ENCODE measurements around the gene KRTAP22-1. TPM values are rescaled to one million over a fixed set of nuclear protein-coding genes. Genes with fewer than 3 reads are reported as not detected.

Gene KRTAP22-1
- total and polyA plus RNA-seq, 2 of the 8 experiments (the other 6 are each of a cell fraction or from before 2014, with no cell fraction given): not detected

GRCh38 chr21:30623362-30623761 lies 22.5 kb downstream of the KRTAP22-1 start:
- no peaks in the 10 kb centered on the region for H3K79me2 ChIP-seq (ENCODE audit: control insufficient read depth in 1 of 2, insufficient read depth in 2 of 2, low read length in 2 of 2)
- FAIRE-seq: no peak
- POLR2A ChIA-PET (ENCODE audit: partially characterized antibody): no interaction called here
- H4K91ac ChIP-seq (replicated peaks; ENCODE audit: insufficient read length, low read length): no peak overlapping the region
- no peak for DNase-seq (ENCODE audit: low read depth in 1 of 2, low spot score in 2 of 2)
- no peak overlapping the region for H2BK120ac ChIP-seq (replicated peaks; ENCODE audit: low read depth, low read length)
- no peak overlapping the region for H3K14ac ChIP-seq (ENCODE audit: insufficient read length)
- CTCF ChIA-PET (ENCODE audit: partially characterized antibody): interaction anchor here (1.5 kb wide), 1 partner anchor 17 kb away, joined by 5 read pairs; no protein-coding TSS in a partner anchor
- no peak overlapping the region for H3K56ac ChIP-seq (replicated peaks; ENCODE audit: insufficient read length, low read depth, low read length)
- peaks cover 7% of the 10 kb centered on the region in 2 experiments for H3K9me3 ChIP-seq (ENCODE audit: insufficient read depth in 2 of 2, low read depth in 1 of 2, low read length in 1 of 2)
- no peaks in the 10 kb centered on the region for H4K20me1 ChIP-seq (replicated peaks in 1 of 2; ENCODE audit: control insufficient read depth in 1 of 2, insufficient read depth in 2 of 2, low read length in 2 of 2)
- H3K23ac ChIP-seq (ENCODE audit: insufficient read length): no peak overlapping the region
- H3K27me3 ChIP-seq (replicated peaks in 1 of 4; ENCODE audit: control insufficient read depth in 3 of 4, extremely low read depth in 1 of 4, insufficient read depth in 3 of 4, low read length in 3 of 4): peaks cover 0 to 1% (median 0%) of the 10 kb centered on the region in 4 experiments; a peak in 1 of 7 replicates
- H3K4me3 ChIP-seq (ENCODE audit: extremely low read depth in 1 of 4, insufficient read depth in 2 of 4, low read depth in 3 of 4, low read length in 4 of 4): no peak overlapping the region
- no peak overlapping the region for H3K27ac ChIP-seq (ENCODE audit: low read depth, low read length)
- no peak overlapping the region for H3K9ac ChIP-seq (replicated peaks in 1 of 4; ENCODE audit: extremely low read depth in 1 of 4, low read depth in 3 of 4, low read length in 3 of 4)
- no peaks in the 10 kb centered on the region for H3K79me1 ChIP-seq (ENCODE audit: low read depth, low read length)
- H2BK20ac ChIP-seq (ENCODE audit: low read length): no peak overlapping the region
- H3K18ac ChIP-seq (ENCODE audit: extremely low read depth, low read length): no peak overlapping the region
- no peaks in the 10 kb centered on the region for H3K36me3 ChIP-seq (ENCODE audit: control insufficient read depth in 2 of 4, insufficient read depth in 4 of 4, low read length in 3 of 4)
- no peaks in the 10 kb centered on the region for H3K23me2 ChIP-seq (ENCODE audit: low read depth, low read length)
- no peak overlapping the region for H4K5ac ChIP-seq (ENCODE audit: insufficient read length, low read depth, low read length)
- no peak for TF ChIP-seq TAF7 (optimal IDR thresholded peaks at IDR 0.05; ENCODE audit: borderline replicate concordance, low read depth, low read length)
- no peak for TF ChIP-seq MAFK (IDR thresholded peaks at IDR 0.05; ENCODE audit: low read depth, low read length)
- no peak for TF ChIP-seq PHF8 (conservative IDR thresholded peaks at IDR 0.05; ENCODE audit: low read depth, low read length)
- no peak for TF ChIP-seq GTF2F1 (IDR thresholded peaks at IDR 0.05; ENCODE audit: borderline replicate concordance, low read depth, low read length)
- TF ChIP-seq RXRA (IDR thresholded peaks at IDR 0.05; ENCODE audit: insufficient read depth, low read depth, low read length): no peak
- TF ChIP-seq, protein P1, sequence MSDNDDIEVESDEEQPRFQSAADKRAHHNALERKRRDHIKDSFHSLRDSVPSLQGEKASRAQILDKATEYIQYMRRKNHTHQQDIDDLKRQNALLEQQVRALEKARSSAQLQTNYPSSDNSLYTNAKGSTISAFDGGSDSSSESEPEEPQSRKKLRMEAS (IDR thresholded peaks at IDR 0.05): no peak
- no peak for TF ChIP-seq ATF2 (IDR thresholded peaks at IDR 0.05; ENCODE audit: low read length)
- H3K4ac ChIP-seq (replicated peaks; ENCODE audit: insufficient read length, low read depth, low read length): no peak overlapping the region
- H2BK15ac ChIP-seq (ENCODE audit: low read length): no peak overlapping the region
- no peak overlapping the region for H2BK12ac ChIP-seq (ENCODE audit: low read depth, low read length)
- no peak overlapping the region for H3K4me2 ChIP-seq (ENCODE audit: insufficient read depth in 1 of 2, low read depth in 2 of 2, low read length in 2 of 2)
- H2AFZ ChIP-seq (ENCODE audit: low read length): no peak overlapping the region
- peaks cover 0 to 2% (median 0%) of the 10 kb centered on the region in 4 experiments; a peak in 2 of 7 replicates for H3K4me1 ChIP-seq (replicated peaks in 1 of 4; ENCODE audit: control insufficient read depth in 3 of 4, insufficient read depth in 4 of 4, low read length in 3 of 4)
- no peak overlapping the region for H2BK5ac ChIP-seq (ENCODE audit: low read depth, low read length)
- no peak overlapping the region for H4K8ac ChIP-seq (ENCODE audit: extremely low read depth, insufficient read depth, low read length)
- H2AK5ac ChIP-seq (ENCODE audit: low read depth, low read length): no peak overlapping the region
- 90% methylated on average over 3 of the region's 3 CpGs; no CpG with 5 or more reads in 1 of the 2 experiments for WGBS, 2 experiments (ENCODE audit: extremely low coverage in 1 of 2, insufficient coverage in 1 of 2, insufficient read length in 1 of 2, insufficient replicate concordance in 2 of 2, low coverage in 1 of 2, low lambda C conversion rate in 2 of 2, missing lambda C conversion rate in 1 of 2)

Data from H1 (cell line).